ENCODE results near the gene PDE1C. TPM values are rescaled to one million over a fixed set of nuclear protein-coding genes. Genes with fewer than 3 reads are reported as not detected.

Gene PDE1C
- total RNA-seq, 2 donors from 2014 or later = 0.26 to 0.60 TPM

DNA sequence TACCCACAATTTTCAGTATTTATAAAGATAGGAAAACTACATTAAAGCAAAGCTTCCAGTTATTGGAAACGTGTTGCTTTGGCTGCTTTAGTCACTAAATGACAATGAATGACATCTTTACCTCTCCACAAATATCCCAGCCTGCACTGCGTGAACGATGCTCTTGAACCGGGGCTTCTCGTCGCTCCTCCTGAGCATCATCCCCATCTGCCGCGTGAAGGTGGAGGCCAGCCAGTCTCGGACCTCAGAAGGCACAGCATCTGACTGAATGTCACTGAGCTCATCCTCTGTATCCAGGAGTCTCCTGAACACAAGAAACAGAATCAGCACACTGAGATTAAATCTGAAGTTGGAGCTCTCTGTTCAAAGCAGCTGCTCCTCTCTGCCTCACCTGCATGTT, 191.3 kb downstream of the PDE1C start:
- Mint-ChIP-seq H3K27ac (no peak overlapping the region), H3K4me3 (no peak overlapping the region)
- no peaks in the 10 kb centered on the region for H3K9me3 ChIP-seq (ENCODE audit: control insufficient read depth, low read length)

DNA sequence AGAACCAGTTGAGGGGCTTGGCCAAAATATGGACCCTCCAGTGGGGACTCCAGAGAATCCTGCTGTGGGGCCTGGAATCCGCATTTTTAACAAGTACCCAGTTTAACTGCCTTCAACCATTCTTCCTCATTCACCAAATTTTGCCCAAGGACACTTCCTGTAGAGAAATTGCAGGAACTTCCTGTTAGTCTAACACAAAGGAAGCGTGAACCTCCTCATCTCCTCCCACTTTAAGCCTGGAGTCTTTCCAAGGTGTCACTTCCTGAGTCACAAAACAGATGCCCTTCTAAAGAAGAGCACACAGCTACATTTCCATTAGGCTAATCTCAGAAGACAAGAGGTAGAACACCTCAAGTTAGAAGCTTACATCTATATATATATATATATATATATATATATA, 194.8 kb downstream of the PDE1C start:
- Histone ChIP-seq H3K36me3 (ENCODE audit: control insufficient read depth, insufficient read depth, low read length) (no peaks in the 10 kb centered on the region), H3K4me1 (ENCODE audit: control insufficient read depth, insufficient read depth, low read length) (peaks cover 6% of the 10 kb centered on the region), H3K27ac (ENCODE audit: low read depth, low read length) (no peak overlapping the region), H3K27me3 (ENCODE audit: control insufficient read depth, insufficient read depth, low read length, poor library complexity, severe bottlenecking) (no peaks in the 10 kb centered on the region), H3K9ac (ENCODE audit: extremely low read depth, low read length, poor library complexity, severe bottlenecking) (no peak overlapping the region), H3K4me3 (ENCODE audit: low read length) (no peak overlapping the region), H3K9me3 (ENCODE audit: control insufficient read depth, low read length) (no peaks in the 10 kb centered on the region)
- H3K4me3 Mint-ChIP-seq = no peak overlapping the region
- TF ChIP-seq, protein P1, sequence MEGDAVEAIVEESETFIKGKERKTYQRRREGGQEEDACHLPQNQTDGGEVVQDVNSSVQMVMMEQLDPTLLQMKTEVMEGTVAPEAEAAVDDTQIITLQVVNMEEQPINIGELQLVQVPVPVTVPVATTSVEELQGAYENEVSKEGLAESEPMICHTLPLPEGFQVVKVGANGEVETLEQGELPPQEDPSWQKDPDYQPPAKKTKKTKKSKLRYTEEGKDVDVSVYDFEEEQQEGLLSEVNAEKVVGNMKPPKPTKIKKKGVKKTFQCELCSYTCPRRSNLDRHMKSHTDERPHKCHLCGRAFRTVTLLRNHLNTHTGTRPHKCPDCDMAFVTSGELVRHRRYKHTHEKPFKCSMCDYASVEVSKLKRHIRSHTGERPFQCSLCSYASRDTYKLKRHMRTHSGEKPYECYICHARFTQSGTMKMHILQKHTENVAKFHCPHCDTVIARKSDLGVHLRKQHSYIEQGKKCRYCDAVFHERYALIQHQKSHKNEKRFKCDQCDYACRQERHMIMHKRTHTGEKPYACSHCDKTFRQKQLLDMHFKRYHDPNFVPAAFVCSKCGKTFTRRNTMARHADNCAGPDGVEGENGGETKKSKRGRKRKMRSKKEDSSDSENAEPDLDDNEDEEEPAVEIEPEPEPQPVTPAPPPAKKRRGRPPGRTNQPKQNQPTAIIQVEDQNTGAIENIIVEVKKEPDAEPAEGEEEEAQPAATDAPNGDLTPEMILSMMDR (conservative IDR thresholded peaks at IDR 0.05) = no peak
- DNase-seq = no peak
- H3K4me1 Mint-ChIP-seq = peaks cover 10% of the 10 kb centered on the region
- no peaks in the 10 kb centered on the region for H3K9me3 Mint-ChIP-seq
- WGBS, 2 experiments (ENCODE audit: insufficient coverage in 1 of 2, insufficient read length in 1 of 2) = 95 to 100% methylated on average over 1 to 2 of the region's 2 CpGs
- peak overlapping the region; percentile 32 for H3K27ac Mint-ChIP-seq
- peaks cover 4% of the 10 kb centered on the region for H3K27me3 Mint-ChIP-seq (ENCODE audit: insufficient read depth)
- no peaks in the 10 kb centered on the region for H3K36me3 Mint-ChIP-seq (ENCODE audit: low read depth)

More for the DNA sequence above, 191.3 kb downstream of the PDE1C start:
- Mint-ChIP-seq H3K4me1 (peaks cover 10% of the 10 kb centered on the region), H3K9me3 (no peaks in the 10 kb centered on the region), H3K27me3 (ENCODE audit: insufficient read depth) (peaks cover 4% of the 10 kb centered on the region), H3K36me3 (ENCODE audit: low read depth) (no peaks in the 10 kb centered on the region)
- 90 to 94% methylated on average over 9 of the region's 9 CpGs for WGBS, 2 experiments (ENCODE audit: insufficient coverage in 1 of 2, insufficient read length in 1 of 2)
- no peak for DNase-seq
- H3K9ac ChIP-seq (ENCODE audit: extremely low read depth, low read length, poor library complexity, severe bottlenecking) = no peak overlapping the region
- H3K36me3 ChIP-seq (ENCODE audit: control insufficient read depth, insufficient read depth, low read length) = no peaks in the 10 kb centered on the region
- peaks cover 6% of the 10 kb centered on the region for H3K4me1 ChIP-seq (ENCODE audit: control insufficient read depth, insufficient read depth, low read length)
- H3K27me3 ChIP-seq (ENCODE audit: control insufficient read depth, insufficient read depth, low read length, poor library complexity, severe bottlenecking) = no peaks in the 10 kb centered on the region
- no peak overlapping the region for H3K27ac ChIP-seq (ENCODE audit: low read depth, low read length)
- H3K4me3 ChIP-seq (ENCODE audit: low read length) = no peak overlapping the region
- TF ChIP-seq, protein P1 (conservative IDR thresholded peaks at IDR 0.05) = no peak

DNA sequence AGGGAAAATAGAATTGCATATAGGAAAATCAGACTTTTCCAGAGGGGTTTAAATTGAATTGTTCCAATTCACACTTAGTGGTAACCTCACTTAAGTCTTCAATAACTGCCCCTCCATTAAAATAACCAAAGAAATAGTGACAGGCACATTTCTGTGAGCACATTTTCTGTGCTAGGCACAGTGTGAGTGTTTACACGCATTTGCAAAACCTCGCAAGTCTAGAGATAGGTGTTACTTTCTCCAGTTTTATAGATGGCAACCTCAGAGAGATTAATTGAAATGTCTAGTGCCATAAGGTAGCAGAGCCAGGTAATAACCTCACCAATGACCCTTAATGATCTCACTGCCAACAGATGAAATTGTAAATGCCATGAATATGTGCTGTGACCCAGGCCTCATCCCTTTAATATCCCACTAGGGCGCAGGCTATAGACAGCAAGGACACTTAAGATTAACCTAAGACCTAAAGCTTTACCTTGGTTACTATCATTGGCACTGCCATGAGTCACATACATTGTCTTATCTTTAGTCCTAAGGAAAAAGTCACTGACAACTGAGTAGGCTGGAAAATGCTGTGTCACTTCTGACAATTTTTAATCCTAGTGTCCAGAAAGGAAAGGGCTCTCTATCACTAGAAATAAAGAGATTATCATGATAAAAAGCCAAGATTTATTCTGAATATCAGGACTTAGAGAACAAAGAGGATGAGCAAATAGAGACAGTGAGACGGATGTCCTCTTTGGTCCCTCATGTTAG, 195.4 kb downstream of the PDE1C start:
- Histone ChIP-seq H3K9me3 (ENCODE audit: control insufficient read depth, low read length) (no peaks in the 10 kb centered on the region), H3K4me1 (ENCODE audit: control insufficient read depth, insufficient read depth, low read length) (peaks cover 6% of the 10 kb centered on the region), H3K36me3 (ENCODE audit: control insufficient read depth, insufficient read depth, low read length) (no peaks in the 10 kb centered on the region), H3K9ac (ENCODE audit: extremely low read depth, low read length, poor library complexity, severe bottlenecking) (no peak overlapping the region), H3K4me3 (ENCODE audit: low read length) (no peak overlapping the region), H3K27ac (ENCODE audit: low read depth, low read length) (no peak overlapping the region), H3K27me3 (ENCODE audit: control insufficient read depth, insufficient read depth, low read length, poor library complexity, severe bottlenecking) (no peaks in the 10 kb centered on the region)
- TF ChIP-seq, protein P1 (conservative IDR thresholded peaks at IDR 0.05) = no peak
- no peaks in the 10 kb centered on the region for H3K36me3 Mint-ChIP-seq (ENCODE audit: low read depth)
- no peak overlapping the region for H3K27ac Mint-ChIP-seq
- DNase-seq = no peak
- peaks cover 4% of the 10 kb centered on the region for H3K27me3 Mint-ChIP-seq (ENCODE audit: insufficient read depth)
- H3K9me3 Mint-ChIP-seq = no peaks in the 10 kb centered on the region
- H3K4me3 Mint-ChIP-seq = no peak overlapping the region
- WGBS, 2 experiments (ENCODE audit: insufficient coverage in 1 of 2, insufficient read length in 1 of 2) = 94 to 100% methylated on average over 3 to 4 of the region's 4 CpGs
- peaks cover 10% of the 10 kb centered on the region for H3K4me1 Mint-ChIP-seq

Measured in endodermal cell (in vitro differentiated cells).